Gastrocnemius medialis (tissue), 4 donors: ENCODE data around the gene MEF2B.

ENCODE experiments used
- POLR2A ChIP-seq, 2 donors: fragments of 450-650 bp; IDR thresholded peaks; one replicate each; pipeline ENCODE4 v1.6.1; 2017; ENCODE audit warnings: antibody characterized with exemption in 2 of 2, mild to moderate bottlenecking in 2 of 2, moderate library complexity in 2 of 2
- TF ChIP-seq, protein P1 (sequence below), 5 experiments: fragments of 450-650 bp in 3 of 5; fragments of 200-600 bp in 2 of 5; sonication (generic) in 2 of 5; IDR thresholded peaks in 4 of 5; conservative IDR thresholded peaks in 1 of 5; 1 replicate in 4 of 5; 2 replicates in 1 of 5; pipeline ENCODE4 v1.5.1; 2016 to 2019; ENCODE audit warnings: antibody characterized with exemption in 5 of 5, mild to moderate bottlenecking in 3 of 5, moderate library complexity in 3 of 5

DNA sequence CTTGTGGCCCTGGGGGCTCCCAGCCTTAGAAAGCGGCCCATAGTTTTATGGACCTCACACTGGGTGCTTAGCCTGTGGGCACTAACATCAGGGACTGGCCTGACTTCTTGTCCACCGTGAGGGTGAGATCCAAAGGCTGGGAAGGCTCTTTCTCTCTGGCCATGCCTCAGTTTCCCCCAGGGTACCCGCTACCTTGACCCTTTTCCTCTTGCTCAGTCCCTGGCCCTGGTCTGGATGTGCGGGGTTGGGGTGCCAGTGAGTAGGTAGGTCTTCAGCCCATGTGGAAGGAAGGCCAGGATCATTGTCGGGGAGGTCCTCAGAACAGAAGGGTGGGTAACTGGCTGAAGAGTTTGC lies 30.2 kb downstream of the MEF2B start:
- TF ChIP-seq POLR2A (IDR thresholded peaks at IDR 0.05), result no peak
- TF ChIP-seq, protein P1, sequence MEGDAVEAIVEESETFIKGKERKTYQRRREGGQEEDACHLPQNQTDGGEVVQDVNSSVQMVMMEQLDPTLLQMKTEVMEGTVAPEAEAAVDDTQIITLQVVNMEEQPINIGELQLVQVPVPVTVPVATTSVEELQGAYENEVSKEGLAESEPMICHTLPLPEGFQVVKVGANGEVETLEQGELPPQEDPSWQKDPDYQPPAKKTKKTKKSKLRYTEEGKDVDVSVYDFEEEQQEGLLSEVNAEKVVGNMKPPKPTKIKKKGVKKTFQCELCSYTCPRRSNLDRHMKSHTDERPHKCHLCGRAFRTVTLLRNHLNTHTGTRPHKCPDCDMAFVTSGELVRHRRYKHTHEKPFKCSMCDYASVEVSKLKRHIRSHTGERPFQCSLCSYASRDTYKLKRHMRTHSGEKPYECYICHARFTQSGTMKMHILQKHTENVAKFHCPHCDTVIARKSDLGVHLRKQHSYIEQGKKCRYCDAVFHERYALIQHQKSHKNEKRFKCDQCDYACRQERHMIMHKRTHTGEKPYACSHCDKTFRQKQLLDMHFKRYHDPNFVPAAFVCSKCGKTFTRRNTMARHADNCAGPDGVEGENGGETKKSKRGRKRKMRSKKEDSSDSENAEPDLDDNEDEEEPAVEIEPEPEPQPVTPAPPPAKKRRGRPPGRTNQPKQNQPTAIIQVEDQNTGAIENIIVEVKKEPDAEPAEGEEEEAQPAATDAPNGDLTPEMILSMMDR (IDR thresholded peaks at IDR 0.05 in 4 of 5, conservative IDR thresholded peaks at IDR 0.05 in 1 of 5), result peak in 1 of 5 experiments; percentile 4
